PC-9 (cell line): Measurements from ENCODE around the gene ATP8B1. TPM values are rescaled to one million over a fixed set of nuclear protein-coding genes. Genes with fewer than 3 reads are reported as not detected.
A peak's percentile ranks its signal among the peaks of the same experiment; 100 is the strongest.

Experiments used
- BruUV-seq: library from RNA; stranded (reverse); fragments of 400-500 nt; replicated peaks from 2 replicates; lab custom pipeline; 2021; lab: Mats Ljungman, UMichigan
- CTCF ChIA-PET: fragments of 300-600 bp; sonication (Branson Sonifier 250); formaldehyde crosslinking; loops from one replicate; lab custom pipeline; 2022; ENCODE audit warnings: antibody characterized with exemption; lab: Charles Lee
- POLR2A ChIA-PET: fragments of 300-600 bp; sonication (Branson Sonifier 250); formaldehyde crosslinking; loops from one replicate; lab custom pipeline; 2022; ENCODE audit warnings: antibody characterized with exemption; ENCODE audit not compliant: unreplicated experiment; lab: Charles Lee
- DNase-seq, 2 experiments: peaks; one replicate each; pipeline versions ENCODE4 v3.0.0 to v3.0.0-alpha.2; 2015 to 2022; ENCODE audit warnings: mixed read lengths in 1 of 2
- H2AFZ ChIP-seq: fragments of 200-600 bp; sonication (generic); 2 replicates; pipeline ENCODE4 v1.8.1; 2017; ENCODE audit warnings: antibody characterized with exemption
- H3F3A ChIP-seq: fragments of 200-600 bp; sonication (generic); 2 replicates; pipeline ENCODE4 v1.8.1; 2017; ENCODE audit warnings: antibody characterized with exemption, mild to moderate bottlenecking, low read depth; ENCODE audit not compliant: insufficient read depth
- H3K27ac ChIP-seq: fragments of 200-600 bp; sonication (generic); 2 replicates; pipeline ENCODE4 v1.6.1; 2016; ENCODE audit warnings: mixed run types
- H3K27me3 ChIP-seq: fragments of 200-600 bp; sonication (generic); 2 replicates; pipeline ENCODE4 v1.6.1; 2016; ENCODE audit warnings: low read depth, mixed run types; ENCODE audit not compliant: insufficient read depth
- H3K36me3 ChIP-seq: fragments of 200-600 bp; sonication (generic); 2 replicates; pipeline ENCODE4 v1.6.1; 2016; ENCODE audit warnings: low read depth, mixed run types
- H3K4me1 ChIP-seq: fragments of 200-600 bp; sonication (generic); replicated peaks from 2 replicates; pipeline ENCODE4 v1.6.1; 2016; ENCODE audit warnings: mixed run types; ENCODE audit not compliant: insufficient read depth
- H3K4me2 ChIP-seq: fragments of 200-600 bp; sonication (generic); 2 replicates; pipeline ENCODE4 v1.6.1; 2017; ENCODE audit warnings: mixed run types
- H3K4me3 ChIP-seq: fragments of 200-600 bp; sonication (generic); 2 replicates; pipeline ENCODE4 v1.6.1; 2016; ENCODE audit warnings: mixed run types
- H3K79me2 ChIP-seq: fragments of 200-600 bp; sonication (generic); 2 replicates; pipeline ENCODE4 v1.6.1; 2017; ENCODE audit warnings: low read depth, mixed run types
- H3K9me2 ChIP-seq: fragments of 200-600 bp; sonication (generic); 2 replicates; pipeline ENCODE4 v1.8.1; 2017; ENCODE audit warnings: mild to moderate bottlenecking; ENCODE audit not compliant: insufficient read depth
- H3K9me3 ChIP-seq: fragments of 200-600 bp; sonication (generic); 2 replicates; pipeline ENCODE4 v1.8.1; 2016; ENCODE audit warnings: low read depth; ENCODE audit not compliant: insufficient read depth
- H4K20me1 ChIP-seq: fragments of 200-600 bp; sonication (generic); 2 replicates; pipeline ENCODE4 v1.8.1; 2017; ENCODE audit not compliant: insufficient read depth
- EZH2 ChIP-seq: fragments of 200-600 bp; sonication (generic); IDR thresholded peaks from 2 replicates; pipeline ENCODE4 v1.8.0; 2017; ENCODE audit warnings: antibody characterized with exemption, low read depth
- intact Hi-C: fragments of 100-400 bp; cut with micrococcal nuclease; formaldehyde crosslinking; loops from one replicate; pipeline ENCODE4 v1.10.0; 2022; ENCODE audit not compliant: unreplicated experiment
- total RNA-seq: library from RNA; stranded (reverse); gene quantifications from 2 replicates; pipeline ENCODE4 v1.2.3, GENCODE V29; 2021
- TF ChIP-seq, protein P1 (sequence below): fragments of 200-600 bp; sonication (generic); conservative IDR thresholded peaks from 2 replicates; pipeline ENCODE4 v1.6.1; 2017; ENCODE audit warnings: mixed run types, antibody characterized with exemption, mild to moderate bottlenecking, moderate library complexity

ATP8B1 gene
- total RNA-seq, 1 experiment from 2014 or later = 23.4 TPM

DNA sequence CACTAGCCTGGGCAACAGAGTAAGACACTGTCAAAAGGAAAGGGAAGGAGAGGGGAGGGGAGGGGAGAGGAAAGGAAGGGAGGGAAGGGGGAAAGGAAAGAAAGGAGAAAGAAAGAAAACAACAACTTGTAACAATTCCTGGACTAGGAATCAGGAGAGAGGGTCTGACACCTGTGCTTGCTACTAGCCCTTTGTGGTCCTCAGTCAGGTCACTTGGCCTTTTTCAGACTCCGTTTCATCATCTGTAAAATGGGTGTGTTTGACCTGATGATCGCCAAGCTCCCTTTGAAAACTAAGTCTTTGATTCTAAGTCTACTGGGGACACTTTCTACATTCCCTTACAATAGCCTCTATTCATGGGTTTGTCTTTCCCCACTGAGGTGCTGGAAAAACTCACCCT lies 11.4 kb upstream of the ATP8B1 start:
- H3K4me1 ChIP-seq = peaks cover 18% of the 10 kb centered on the region
- H2AFZ ChIP-seq = no peak overlapping the region
- peaks cover 26% of the 10 kb centered on the region for H3F3A ChIP-seq
- ChIA-PET CTCF (no interaction called here), POLR2A (no interaction called here)
- H4K20me1 ChIP-seq = no peaks in the 10 kb centered on the region
- H3K4me3 ChIP-seq = no peak overlapping the region
- DNase-seq = no peak
- TF ChIP-seq EZH2 = no peak
- TF ChIP-seq, protein P1, sequence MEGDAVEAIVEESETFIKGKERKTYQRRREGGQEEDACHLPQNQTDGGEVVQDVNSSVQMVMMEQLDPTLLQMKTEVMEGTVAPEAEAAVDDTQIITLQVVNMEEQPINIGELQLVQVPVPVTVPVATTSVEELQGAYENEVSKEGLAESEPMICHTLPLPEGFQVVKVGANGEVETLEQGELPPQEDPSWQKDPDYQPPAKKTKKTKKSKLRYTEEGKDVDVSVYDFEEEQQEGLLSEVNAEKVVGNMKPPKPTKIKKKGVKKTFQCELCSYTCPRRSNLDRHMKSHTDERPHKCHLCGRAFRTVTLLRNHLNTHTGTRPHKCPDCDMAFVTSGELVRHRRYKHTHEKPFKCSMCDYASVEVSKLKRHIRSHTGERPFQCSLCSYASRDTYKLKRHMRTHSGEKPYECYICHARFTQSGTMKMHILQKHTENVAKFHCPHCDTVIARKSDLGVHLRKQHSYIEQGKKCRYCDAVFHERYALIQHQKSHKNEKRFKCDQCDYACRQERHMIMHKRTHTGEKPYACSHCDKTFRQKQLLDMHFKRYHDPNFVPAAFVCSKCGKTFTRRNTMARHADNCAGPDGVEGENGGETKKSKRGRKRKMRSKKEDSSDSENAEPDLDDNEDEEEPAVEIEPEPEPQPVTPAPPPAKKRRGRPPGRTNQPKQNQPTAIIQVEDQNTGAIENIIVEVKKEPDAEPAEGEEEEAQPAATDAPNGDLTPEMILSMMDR = no peak
- H3K27me3 ChIP-seq = no peaks in the 10 kb centered on the region
- H3K4me2 ChIP-seq = no peak overlapping the region
- H3K27ac ChIP-seq = no peak overlapping the region
- peaks cover 16% of the 10 kb centered on the region for H3K9me3 ChIP-seq
- no peaks in the 10 kb centered on the region for H3K79me2 ChIP-seq
- no peaks in the 10 kb centered on the region for H3K36me3 ChIP-seq
- no peaks in the 10 kb centered on the region for H3K9me2 ChIP-seq
- intact Hi-C loops = no loop called here
- no TSS peak for BruUV-seq

DNA sequence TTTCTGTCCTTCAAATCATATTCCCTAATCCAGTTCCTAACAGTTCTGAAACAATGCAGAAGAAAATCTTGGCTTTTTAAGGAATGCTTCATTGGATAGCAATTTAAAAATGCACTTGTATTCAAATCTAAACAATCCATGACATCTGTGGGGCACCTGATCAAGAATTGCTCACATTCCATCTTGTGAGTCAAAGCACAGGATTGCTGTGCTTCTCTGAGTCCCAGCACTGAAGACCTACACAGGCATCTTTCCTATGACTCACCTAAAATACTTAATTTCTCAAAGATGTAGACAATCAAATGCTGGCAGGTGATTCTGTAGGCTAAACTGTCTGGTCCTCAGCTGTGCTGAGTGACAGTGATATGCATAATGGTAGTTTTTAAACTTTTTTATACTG lies 10.1 kb upstream of the ATP8B1 start:
- Histone ChIP-seq H3K79me2 (no peaks in the 10 kb centered on the region), H3K27me3 (no peaks in the 10 kb centered on the region), H3K4me2 (no peak overlapping the region), H4K20me1 (no peaks in the 10 kb centered on the region), H3K9me3 (peaks cover 16% of the 10 kb centered on the region), H3K4me3 (no peak overlapping the region), H3K9me2 (no peaks in the 10 kb centered on the region), H3F3A (peaks cover 17% of the 10 kb centered on the region; the same call in 1 of the 2 replicates), H2AFZ (no peak overlapping the region), H3K27ac (peak overlapping the region; percentile 52), H3K4me1 (peaks cover 12% of the 10 kb centered on the region), H3K36me3 (no peaks in the 10 kb centered on the region)
- ChIA-PET CTCF (no interaction called here), POLR2A (no interaction called here)
- intact Hi-C loops = no loop called here
- DNase-seq = peak in 1 of 2 experiments; percentile 95
- no peak for TF ChIP-seq EZH2
- TF ChIP-seq, protein P1 = no peak
- no TSS peak for BruUV-seq

DNA sequence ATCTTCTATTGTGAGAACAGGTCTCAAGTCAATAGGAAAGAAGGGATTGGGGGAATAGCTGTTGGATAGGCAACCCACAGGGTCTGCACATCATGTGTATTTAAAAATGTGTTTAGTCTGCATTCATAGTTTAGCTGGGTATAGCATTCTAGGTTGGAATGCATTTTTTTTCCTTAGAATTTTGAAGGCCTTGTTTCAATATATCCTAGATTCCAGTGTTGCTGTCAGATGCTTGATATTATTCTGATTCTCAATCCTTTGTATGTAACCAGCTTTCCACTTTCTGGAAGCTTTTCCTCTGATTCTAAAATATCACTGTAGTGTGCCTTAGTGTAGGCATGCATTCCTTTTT lies 9.0 kb upstream of the ATP8B1 start:
- ChIA-PET CTCF (no interaction called here), POLR2A (no interaction called here)
- Histone ChIP-seq H3K36me3 (no peaks in the 10 kb centered on the region), H3K79me2 (no peaks in the 10 kb centered on the region), H3K27me3 (no peaks in the 10 kb centered on the region), H3K4me2 (no peak overlapping the region), H3F3A (peaks cover 27% of the 10 kb centered on the region; the same call in 1 of the 2 replicates), H3K4me1 (peaks cover 21% of the 10 kb centered on the region), H4K20me1 (no peaks in the 10 kb centered on the region), H3K4me3 (no peak overlapping the region), H2AFZ (no peak overlapping the region), H3K27ac (no peak overlapping the region), H3K9me2 (no peaks in the 10 kb centered on the region), H3K9me3 (peaks cover 16% of the 10 kb centered on the region)
- no TSS peak for BruUV-seq
- no peak for DNase-seq
- TF ChIP-seq, protein P1 = no peak
- no peak for TF ChIP-seq EZH2
- intact Hi-C loops = no loop called here
